Peyer's patch (tissue), 4 donors: ENCODE data around the gene ITPKB.

Experiments
- POLR2A ChIP-seq, 2 donors: fragments of 450-650 bp; IDR thresholded peaks; one replicate each; pipeline ENCODE4 v1.5.1; 2017; ENCODE audit warnings: antibody characterized with exemption in 2 of 2, mild to moderate bottlenecking in 2 of 2, moderate library complexity in 2 of 2
- TF ChIP-seq, protein P1 (sequence below), 6 experiments: fragments of 450-650 bp in 4 of 6; fragments of 200-600 bp in 2 of 6; sonication (generic) in 1 of 6; IDR thresholded peaks; one replicate each; pipeline ENCODE4 v1.5.1; 2017 to 2019; ENCODE audit warnings: antibody characterized with exemption in 6 of 6, mild to moderate bottlenecking in 3 of 6, moderate library complexity in 1 of 6

DNA sequence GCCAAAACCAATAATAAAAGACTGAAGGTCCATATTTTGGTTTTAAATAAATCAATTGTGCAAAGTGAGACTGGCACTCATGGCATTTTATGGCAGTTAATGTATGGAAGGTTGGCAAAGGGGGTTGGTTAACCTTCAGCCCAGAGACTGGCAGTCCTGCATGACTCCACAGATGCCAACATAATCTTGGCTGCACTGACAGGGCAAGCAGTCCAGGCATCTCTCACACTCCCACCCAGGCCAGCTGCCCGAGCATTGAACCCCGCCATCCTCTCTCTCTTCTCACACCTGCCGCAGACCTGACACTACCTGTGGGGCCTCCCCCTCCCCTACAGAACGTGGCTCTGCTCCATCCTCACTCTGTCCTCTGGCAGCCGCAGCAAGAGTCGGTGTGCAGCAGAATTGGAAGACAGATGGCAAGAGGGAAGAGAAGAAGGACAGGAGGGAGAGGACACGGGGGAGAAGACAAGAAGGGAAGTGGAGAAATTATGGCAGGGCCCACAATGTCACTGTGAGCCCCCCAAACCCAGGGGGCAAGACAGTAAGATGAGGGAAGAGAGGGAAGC lies 43.7 kb downstream of the ITPKB start:
- TF ChIP-seq, protein P1, sequence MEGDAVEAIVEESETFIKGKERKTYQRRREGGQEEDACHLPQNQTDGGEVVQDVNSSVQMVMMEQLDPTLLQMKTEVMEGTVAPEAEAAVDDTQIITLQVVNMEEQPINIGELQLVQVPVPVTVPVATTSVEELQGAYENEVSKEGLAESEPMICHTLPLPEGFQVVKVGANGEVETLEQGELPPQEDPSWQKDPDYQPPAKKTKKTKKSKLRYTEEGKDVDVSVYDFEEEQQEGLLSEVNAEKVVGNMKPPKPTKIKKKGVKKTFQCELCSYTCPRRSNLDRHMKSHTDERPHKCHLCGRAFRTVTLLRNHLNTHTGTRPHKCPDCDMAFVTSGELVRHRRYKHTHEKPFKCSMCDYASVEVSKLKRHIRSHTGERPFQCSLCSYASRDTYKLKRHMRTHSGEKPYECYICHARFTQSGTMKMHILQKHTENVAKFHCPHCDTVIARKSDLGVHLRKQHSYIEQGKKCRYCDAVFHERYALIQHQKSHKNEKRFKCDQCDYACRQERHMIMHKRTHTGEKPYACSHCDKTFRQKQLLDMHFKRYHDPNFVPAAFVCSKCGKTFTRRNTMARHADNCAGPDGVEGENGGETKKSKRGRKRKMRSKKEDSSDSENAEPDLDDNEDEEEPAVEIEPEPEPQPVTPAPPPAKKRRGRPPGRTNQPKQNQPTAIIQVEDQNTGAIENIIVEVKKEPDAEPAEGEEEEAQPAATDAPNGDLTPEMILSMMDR (IDR thresholded peaks at IDR 0.05), result no peak
- no peak for TF ChIP-seq POLR2A (IDR thresholded peaks at IDR 0.05)
